GM12878 (cell line): Measurements from ENCODE around the gene PDE11A. TPM values are rescaled to one million over a fixed set of nuclear protein-coding genes. Genes with fewer than 3 reads are reported as not detected.

Source experiments
- ATAC-seq: fragments of 200-7000 bp; cut with Tn5 transposase; 3 replicates; pipeline ENCODE4 v1.9.1; 2020; ENCODE audit warnings: mild to moderate bottlenecking, moderate library complexity
- BruUV-seq: library from RNA; stranded (reverse); fragments of 400-500 nt; replicated peaks from 2 replicates; lab custom pipeline; 2021; lab: Mats Ljungman, UMichigan
- CTCF ChIA-PET: fragments of 300-600 bp; sonication (Branson Sonifier 250); formaldehyde crosslinking; extraction: SDS; loops from one replicate; lab custom pipeline; 2021; ENCODE audit warnings: inconsistent platforms; lab: Yijun Ruan, JAX
- POLR2A ChIA-PET: fragments of 350-600 bp; formaldehyde crosslinking; extraction: SDS; loops from one replicate; lab custom pipeline; 2021; ENCODE audit warnings: inconsistent platforms; lab: Charles Lee
- RAD21 ChIA-PET: fragments of 300-600 bp; sonication (Branson Sonifier 250); formaldehyde crosslinking; loops from one replicate; lab custom pipeline; 2023; ENCODE audit warnings: antibody characterized with exemption; ENCODE audit not compliant: unreplicated experiment; lab: Charles Lee
- SMC1A ChIA-PET: fragments of 300-600 bp; sonication (Branson Sonifier 250); formaldehyde crosslinking; loops from one replicate; lab custom pipeline; 2023; ENCODE audit not compliant: unreplicated experiment, uncharacterized antibody; lab: Charles Lee
- DNase-seq: peaks from one replicate; pipeline ENCODE4 v3.0.0-alpha.2; 2011; ENCODE audit warnings: low read depth, low spot score
- FAIRE-seq: peaks from 3 replicates; lab custom pipeline; 2011; peaks lifted over from hg19 to GRCh38; lab: Jason Lieb, UNC
- H2AFZ ChIP-seq: 2 replicates; pipeline ENCODE4 v1.6.0; 2011; ENCODE audit warnings: low read depth, low read length, control low read depth; ENCODE audit not compliant: control insufficient read depth
- H3K27ac ChIP-seq: 2 replicates; pipeline ENCODE4 v1.5.1; 2011; ENCODE audit warnings: control low read depth; ENCODE audit not compliant: control insufficient read depth, insufficient read depth
- H3K27me3 ChIP-seq, 2 experiments: replicated peaks in 1 of 2; 2 replicates each; pipeline versions ENCODE4 v1.6.0 to v1.6.1; 2011; ENCODE audit warnings: low read length in 1 of 2; ENCODE audit not compliant: control insufficient read depth in 2 of 2, insufficient read depth in 2 of 2
- H3K36me3 ChIP-seq, 2 experiments: 2 replicates each; pipeline ENCODE4 v1.5.1; 2011; ENCODE audit warnings: low read length in 1 of 2; ENCODE audit not compliant: control insufficient read depth in 2 of 2, insufficient read depth in 2 of 2
- H3K4me1 ChIP-seq: 2 replicates; pipeline ENCODE4 v1.6.1; 2011; ENCODE audit warnings: mild to moderate bottlenecking, low read length, moderate library complexity, mixed read lengths; ENCODE audit not compliant: control insufficient read depth, insufficient read depth
- H3K4me2 ChIP-seq: 2 replicates; pipeline ENCODE4 v1.6.0; 2011; ENCODE audit warnings: control low read depth; ENCODE audit not compliant: control insufficient read depth, insufficient read depth
- H3K4me3 ChIP-seq: fragments of 200-600 bp; sonication (generic); 2 replicates; pipeline ENCODE4 v1.5.1; 2016
- H3K79me2 ChIP-seq: 2 replicates; pipeline ENCODE4 v1.6.0; 2011; ENCODE audit warnings: low read length; ENCODE audit not compliant: control insufficient read depth, insufficient read depth
- H3K9ac ChIP-seq: 2 replicates; pipeline ENCODE4 v1.8.0; 2011; ENCODE audit warnings: low read length, control low read depth, mixed read lengths; ENCODE audit not compliant: control insufficient read depth, insufficient read depth
- H3K9me3 ChIP-seq: replicated peaks from 3 replicates; pipeline ENCODE4 v1.5.1; 2011; ENCODE audit warnings: mild to moderate bottlenecking, low read length; ENCODE audit not compliant: control insufficient read depth, insufficient read depth
- H4K20me1 ChIP-seq: 2 replicates; pipeline ENCODE4 v1.6.0; 2011; ENCODE audit not compliant: control insufficient read depth, insufficient read depth
- ATF7 ChIP-seq: fragments of 450-650 bp; IDR thresholded peaks from 2 replicates; pipeline ENCODE4 v1.6.1; 2016; ENCODE audit warnings: low read depth, mild to moderate bottlenecking
- CBX3 ChIP-seq: fragments of 200-600 bp; sonication (generic); IDR thresholded peaks from 2 replicates; pipeline ENCODE4 v1.6.1; 2016; ENCODE audit warnings: low read depth, borderline replicate concordance
- KAT2A ChIP-seq: conservative IDR thresholded peaks from 2 replicates; pipeline ENCODE4 v1.6.1; 2011; ENCODE audit warnings: low read depth, low read length; ENCODE audit not compliant: control insufficient read depth
- LARP7 ChIP-seq: fragments of 450-650 bp; IDR thresholded peaks from 2 replicates; pipeline ENCODE4 v1.6.1; 2017; ENCODE audit warnings: mild to moderate bottlenecking
- NFYA ChIP-seq: IDR thresholded peaks from 2 replicates; pipeline ENCODE4 v1.6.1; 2011; ENCODE audit warnings: low read depth, mild to moderate bottlenecking, low read length, improper control_type of control experiment, borderline replicate concordance
- NRF1 ChIP-seq: conservative IDR thresholded peaks from 2 replicates; pipeline ENCODE4 v1.6.1; 2011; ENCODE audit warnings: mild to moderate bottlenecking, low read depth, low read length, improper control_type of control experiment
- SMAD1 ChIP-seq: fragments of 450-650 bp; IDR thresholded peaks from 2 replicates; pipeline ENCODE4 v1.6.1; 2018; ENCODE audit warnings: mild to moderate bottlenecking, low read depth; ENCODE audit not compliant: partially characterized antibody
- TCF3 ChIP-seq: IDR thresholded peaks from 2 replicates; pipeline ENCODE4 v1.6.1; 2012; ENCODE audit warnings: low read depth, mild to moderate bottlenecking, low read length, borderline replicate concordance; ENCODE audit not compliant: insufficient read depth
- WRNIP1 ChIP-seq: IDR thresholded peaks from 2 replicates; pipeline ENCODE4 v1.6.1; 2011; ENCODE audit warnings: low read depth, low read length, improper control_type of control experiment, borderline replicate concordance
- WGBS: methylation state at CpG from one replicate; pipeline ENCODE4 v1.1.6; 2016; ENCODE audit warnings: low lambda C conversion rate; ENCODE audit not compliant: insufficient replicate concordance, insufficient coverage; ENCODE audit errors: missing lambda C conversion rate; 5-methylcytosine and 5-hydroxymethylcytosine counted together
- in situ Hi-C: fragments of 300-500 bp; cut with MboI; formaldehyde crosslinking; loops from 9 replicates; pipeline ENCODE4 v1.14.3; 2018; ENCODE audit warnings: mixed read lengths
- intact Hi-C: fragments of 100-400 bp; cut with micrococcal nuclease; formaldehyde crosslinking; loops from one replicate; pipeline ENCODE4 v1.14.2; 2022; ENCODE audit not compliant: unreplicated experiment
- polyA plus RNA-seq, 11 experiments: library from polyadenylated mRNA; depleted of rRNA in 4 of 11; unstranded in 6 of 11; stranded (reverse) in 5 of 11; fragments of >200 nt; fragmentation: Nextera tagmentation in 4 of 11; fragmentation: Illumina TruSeq in 1 of 11; extraction: Ambion mirVana in 4 of 11; extraction: Trizol in 1 of 11; gene quantifications; 1 replicate in 1 of 11; 2 replicates in 10 of 11; pipeline versions ENCODE4 v1.2.1 to v1.2.3, GENCODE V29; 2011 to 2016; ENCODE audit warnings: inconsistent platforms in 2 of 11, missing spikeins in 2 of 11, low read depth in 1 of 11
- total RNA-seq, 4 experiments: library from RNA; depleted of rRNA in 3 of 4; stranded (reverse); fragments of >200 nt in 3 of 4; fragmentation: Illumina TruSeq in 1 of 4; extraction: Trizol in 1 of 4; gene quantifications; 2 replicates each; pipeline versions ENCODE4 v1.2.1 to v1.2.3, GENCODE V29; 2013 to 2021
- TF ChIP-seq, protein P1 (sequence below): IDR thresholded peaks from 2 replicates; pipeline ENCODE4 v1.6.1; 2012; ENCODE audit warnings: low read depth, low read length, improper control_type of control experiment
- TF ChIP-seq, protein P2 (sequence below): fragments of 450-650 bp; formaldehyde crosslinking; IDR thresholded peaks from 2 replicates; pipeline ENCODE4 v1.4.0; 2022; ENCODE audit warnings: mild to moderate bottlenecking, moderate library complexity

Gene PDE11A
- total and polyA plus RNA-seq, 10 of the 15 experiments (the other 5 are each of a cell fraction or from before 2014, with no cell fraction given): 0.01 to 0.17 (median 0.06) TPM; not detected in 5

DNA sequence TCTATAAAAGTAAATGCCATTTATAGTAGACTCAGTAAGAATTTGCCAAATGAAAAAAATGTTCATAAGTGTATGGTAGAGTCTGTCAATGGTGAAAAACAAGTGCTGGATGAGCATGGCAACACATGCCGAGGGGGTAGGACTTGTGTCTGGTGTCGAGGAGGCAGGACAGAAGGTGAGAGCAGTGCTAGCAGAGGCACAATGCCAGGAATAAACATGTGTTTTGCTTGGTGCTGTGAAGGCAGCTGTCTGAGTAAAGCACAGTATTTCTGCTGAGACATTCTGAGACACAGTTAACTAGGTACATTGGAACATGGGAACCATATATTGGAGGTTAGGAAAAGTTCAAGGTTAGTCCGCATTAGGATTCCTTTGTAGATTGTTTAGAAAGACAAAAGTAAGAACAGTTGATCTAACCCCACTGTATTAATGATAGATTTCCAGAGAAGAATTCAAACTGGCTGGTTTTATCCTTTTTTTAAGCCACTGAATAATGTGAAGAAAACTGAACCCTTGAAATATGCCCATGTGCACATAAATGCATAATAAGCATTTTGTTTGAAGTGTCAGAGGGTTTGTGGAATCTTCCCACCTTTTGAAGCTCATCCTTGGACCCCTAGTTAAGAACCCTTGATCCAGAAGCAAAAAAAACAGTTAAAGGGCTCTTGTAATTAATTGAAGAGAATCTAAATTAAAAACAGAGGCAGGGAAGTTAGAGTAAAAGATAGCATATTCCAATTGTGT lies 46.8 kb upstream of the PDE11A start (continued):
- TF ChIP-seq, protein P1, sequence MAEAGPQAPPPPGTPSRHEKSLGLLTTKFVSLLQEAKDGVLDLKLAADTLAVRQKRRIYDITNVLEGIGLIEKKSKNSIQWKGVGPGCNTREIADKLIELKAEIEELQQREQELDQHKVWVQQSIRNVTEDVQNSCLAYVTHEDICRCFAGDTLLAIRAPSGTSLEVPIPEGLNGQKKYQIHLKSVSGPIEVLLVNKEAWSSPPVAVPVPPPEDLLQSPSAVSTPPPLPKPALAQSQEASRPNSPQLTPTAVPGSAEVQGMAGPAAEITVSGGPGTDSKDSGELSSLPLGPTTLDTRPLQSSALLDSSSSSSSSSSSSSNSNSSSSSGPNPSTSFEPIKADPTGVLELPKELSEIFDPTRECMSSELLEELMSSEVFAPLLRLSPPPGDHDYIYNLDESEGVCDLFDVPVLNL: no peak
- TF ChIP-seq, protein P2, sequence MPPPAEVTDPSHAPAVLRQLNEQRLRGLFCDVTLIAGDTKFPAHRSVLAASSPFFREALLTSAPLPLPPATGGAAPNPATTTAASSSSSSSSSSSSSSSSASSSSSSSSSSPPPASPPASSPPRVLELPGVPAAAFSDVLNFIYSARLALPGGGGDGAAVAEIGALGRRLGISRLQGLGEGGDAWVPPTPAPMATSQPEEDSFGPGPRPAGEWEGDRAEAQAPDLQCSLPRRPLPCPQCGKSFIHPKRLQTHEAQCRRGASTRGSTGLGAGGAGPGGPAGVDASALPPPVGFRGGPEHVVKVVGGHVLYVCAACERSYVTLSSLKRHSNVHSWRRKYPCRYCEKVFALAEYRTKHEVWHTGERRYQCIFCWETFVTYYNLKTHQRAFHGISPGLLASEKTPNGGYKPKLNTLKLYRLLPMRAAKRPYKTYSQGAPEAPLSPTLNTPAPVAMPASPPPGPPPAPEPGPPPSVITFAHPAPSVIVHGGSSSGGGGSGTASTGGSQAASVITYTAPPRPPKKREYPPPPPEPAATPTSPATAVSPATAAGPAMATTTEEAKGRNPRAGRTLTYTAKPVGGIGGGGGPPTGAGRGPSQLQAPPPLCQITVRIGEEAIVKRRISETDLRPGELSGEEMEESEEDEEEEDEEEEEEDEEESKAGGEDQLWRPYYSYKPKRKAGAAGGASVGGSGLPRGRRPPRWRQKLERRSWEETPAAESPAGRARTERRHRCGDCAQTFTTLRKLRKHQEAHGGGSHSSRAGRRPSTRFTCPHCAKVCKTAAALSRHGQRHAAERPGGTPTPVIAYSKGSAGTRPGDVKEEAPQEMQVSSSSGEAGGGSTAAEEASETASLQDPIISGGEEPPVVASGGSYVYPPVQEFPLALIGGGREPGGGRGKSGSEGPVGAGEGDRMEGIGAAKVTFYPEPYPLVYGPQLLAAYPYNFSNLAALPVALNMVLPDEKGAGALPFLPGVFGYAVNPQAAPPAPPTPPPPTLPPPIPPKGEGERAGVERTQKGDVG (CRISPR knock-in tag): no peak
- TF ChIP-seq WRNIP1 (no peak), NFYA (no peak)
- TF ChIP-seq, all 136 proteins: peak for 0

DNA sequence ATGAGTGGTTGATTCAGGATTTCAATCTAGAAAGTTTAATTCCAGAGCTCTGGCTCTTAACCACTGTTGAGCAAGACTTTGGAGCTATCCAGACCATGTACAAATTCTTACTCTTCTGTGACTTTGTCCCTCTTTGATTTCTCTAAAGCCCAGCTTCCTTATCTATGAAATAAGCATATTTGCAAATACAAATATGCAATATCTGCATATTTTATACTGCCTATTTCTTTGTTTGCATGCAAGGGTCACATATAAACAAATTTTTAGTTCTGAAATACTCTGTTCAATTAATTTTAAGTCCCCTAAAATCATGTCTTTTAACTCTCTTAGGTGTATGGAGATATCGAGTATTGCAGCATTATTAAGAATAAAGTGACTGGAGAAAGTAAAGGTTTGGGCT lies 45.1 kb upstream of the PDE11A start:
- BruUV-seq: no TSS peak
- Histone ChIP-seq H3K4me3 (no peak overlapping the region), H3K9ac (no peak overlapping the region), H3K79me2 (peaks cover 13% of the 10 kb centered on the region), H3K27ac (no peak overlapping the region), H3K4me2 (no peak overlapping the region), H3K4me1 (peaks cover 12% of the 10 kb centered on the region), H3K27me3 (no peaks in the 10 kb centered on the region), H4K20me1 (no peaks in the 10 kb centered on the region), H2AFZ (no peak overlapping the region), H3K9me3 (no peaks in the 10 kb centered on the region), H3K36me3 (no peaks in the 10 kb centered on the region)
- TF ChIP-seq SMAD1 (no peak), ATF7 (no peak), NRF1 (no peak), KAT2A (no peak), CBX3 (no peak), TCF3 (no peak), LARP7 (no peak)
- DNase-seq: no peak
- ChIA-PET RAD21 (no interaction called here), CTCF (interaction anchor here (1.1 to 1.9 kb wide), 3 partner anchors 13 to 302 kb away, joined by 4 to 7 read pairs (median 7); no protein-coding TSS in a partner anchor), POLR2A (no interaction called here), SMC1A (interaction anchor here (1.1 kb wide), 1 partner anchor 19 kb away, joined by 4 read pairs; no protein-coding TSS in a partner anchor)
- no peak for ATAC-seq
- intact Hi-C loops: no loop called here
- no peak for FAIRE-seq
- in situ Hi-C loops: no loop called here
- WGBS: 87% methylated on average over 1 of the region's 1 CpG
